Keratinocyte (primary cell): ENCODE data around the gene TRPV2. TPM values are rescaled to one million over a fixed set of nuclear protein-coding genes. Genes with fewer than 3 reads are reported as not detected.

ENCODE experiments used
- DNase-seq: peaks from one replicate; pipeline ENCODE4 v3.0.0-alpha.2; 2011; ENCODE audit warnings: low read depth, missing footprints, low spot score
- FAIRE-seq: peaks from 2 replicates; lab custom pipeline; 2011; peaks lifted over from hg19 to GRCh38; lab: Jason Lieb, UNC
- H2AFZ ChIP-seq: 2 replicates; pipeline ENCODE4 v1.6.0; 2012; ENCODE audit warnings: low read length, control low read depth, inconsistent platforms; ENCODE audit not compliant: control insufficient read depth
- H3K27ac ChIP-seq: 2 replicates; pipeline ENCODE4 v1.5.1; 2011; ENCODE audit warnings: low read length; ENCODE audit not compliant: control insufficient read depth, insufficient read depth
- H3K27me3 ChIP-seq: 3 replicates; pipeline ENCODE4 v1.6.0; 2011; ENCODE audit warnings: low read length; ENCODE audit not compliant: control insufficient read depth, insufficient read depth; ENCODE audit errors: extremely low read depth
- H3K36me3 ChIP-seq, 2 experiments: 2 replicates in 1 of 2; 3 replicates in 1 of 2; pipeline ENCODE4 v1.5.1; 2011; ENCODE audit warnings: low read length in 2 of 2, mild to moderate bottlenecking in 1 of 2; ENCODE audit not compliant: control insufficient read depth in 2 of 2, insufficient read depth in 2 of 2; ENCODE audit errors: extremely low read depth in 1 of 2
- H3K4me1 ChIP-seq: 3 replicates; pipeline ENCODE4 v1.5.1; 2011; ENCODE audit warnings: low read length; ENCODE audit not compliant: control insufficient read depth, insufficient read depth; ENCODE audit errors: extremely low read depth
- H3K4me2 ChIP-seq: 3 replicates; pipeline ENCODE4 v1.6.0; 2011; ENCODE audit warnings: low read depth, low read length; ENCODE audit not compliant: control insufficient read depth, insufficient read depth; ENCODE audit errors: extremely low read depth
- H3K4me3 ChIP-seq, 3 experiments: fragments of 200-600 bp in 1 of 3; sonication (generic) in 1 of 3; 2 replicates in 2 of 3; 3 replicates in 1 of 3; pipeline ENCODE4 v1.5.1; 2011 to 2016; ENCODE audit warnings: low read length in 3 of 3, mild to moderate bottlenecking in 3 of 3, control low read depth in 2 of 3, inconsistent platforms in 1 of 3, low read depth in 1 of 3, mixed read lengths in 1 of 3, mixed run types in 1 of 3, moderate library complexity in 1 of 3; ENCODE audit not compliant: control insufficient read depth in 2 of 3, insufficient read depth in 2 of 3; ENCODE audit errors: extremely low read depth in 1 of 3
- H3K79me2 ChIP-seq: 2 replicates; pipeline ENCODE4 v1.6.0; 2012; ENCODE audit warnings: low read length; ENCODE audit not compliant: control insufficient read depth, insufficient read depth
- H3K9ac ChIP-seq: 3 replicates; pipeline ENCODE4 v1.6.0; 2011; ENCODE audit warnings: low read length; ENCODE audit not compliant: control insufficient read depth, insufficient read depth; ENCODE audit errors: extremely low read depth
- H3K9me1 ChIP-seq: 3 replicates; pipeline ENCODE4 v1.6.0; 2011; ENCODE audit warnings: low read length; ENCODE audit not compliant: control insufficient read depth, insufficient read depth; ENCODE audit errors: extremely low read depth
- H3K9me3 ChIP-seq: 2 replicates; pipeline ENCODE4 v1.5.1; 2012; ENCODE audit warnings: low read depth, low read length; ENCODE audit not compliant: control insufficient read depth
- H4K20me1 ChIP-seq: 3 replicates; pipeline ENCODE4 v1.6.0; 2011; ENCODE audit warnings: low read length; ENCODE audit not compliant: control insufficient read depth, insufficient read depth; ENCODE audit errors: extremely low read depth
- CTCF ChIP-seq, 3 experiments: IDR thresholded peaks in 1 of 3; conservative IDR thresholded peaks in 1 of 3; optimal IDR thresholded peaks in 1 of 3; 2 replicates in 2 of 3; 3 replicates in 1 of 3; pipeline versions ENCODE3 to v1.5.1; 2011; ENCODE audit warnings: low read length in 3 of 3, mild to moderate bottlenecking in 3 of 3, moderate library complexity in 2 of 3, control low read depth in 1 of 3, inconsistent platforms in 1 of 3; ENCODE audit not compliant: insufficient read depth in 2 of 3; ENCODE audit errors: extremely low read depth in 1 of 3
- EZH2 ChIP-seq: IDR thresholded peaks from one replicate; pipeline ENCODE4 v1.6.1; 2012; ENCODE audit warnings: inconsistent platforms, mild to moderate bottlenecking, low read length, moderate library complexity
- dilution Hi-C: fragments of 300-500 bp; cut with MboI; formaldehyde crosslinking; loops from one replicate; pipeline ENCODE4 v1.7.0; 2020; ENCODE audit warnings: low sequenced_read_pairs; ENCODE audit not compliant: extremely low pct_ligation_motif_present
- polyA plus RNA-seq, 5 experiments: library from polyadenylated mRNA; depleted of rRNA in 3 of 5; stranded (reverse) in 3 of 5; stranded (forward) in 1 of 5; unstranded in 1 of 5; fragments of >200 nt; gene quantifications; 1 replicate in 1 of 5; 2 replicates in 3 of 5; 3 replicates in 1 of 5; pipeline versions ENCODE4 v1.2.1 to v1.2.3, GENCODE V29; 2011 to 2012; ENCODE audit warnings: missing spikeins in 2 of 5, low read depth in 1 of 5, low replicate concordance in 1 of 5

The TRPV2 gene
- polyA plus RNA-seq, 1 donor (not counting 4 experiments of a cell fraction or from before 2014, with no cell fraction given), result 0.09 TPM

- H3K4me1 ChIP-seq, result peaks cover 28% of the 10 kb centered on the region
- no peak for DNase-seq
- no peaks in the 10 kb centered on the region for H3K79me2 ChIP-seq
- FAIRE-seq, result no peak
- H3K9me1 ChIP-seq, result peaks cover 3% of the 10 kb centered on the region
- H3K9me3 ChIP-seq, result no peaks in the 10 kb centered on the region
- dilution Hi-C loops, result no loop called here
- H3K4me2 ChIP-seq, result no peak overlapping the region
- H3K27me3 ChIP-seq, result peaks cover 13% of the 10 kb centered on the region
- H4K20me1 ChIP-seq, result peaks cover 4% of the 10 kb centered on the region
- no peak for TF ChIP-seq EZH2
- TF ChIP-seq CTCF (optimal IDR thresholded peaks at IDR 0.05 in 1 of 3, IDR thresholded peaks at IDR 0.05 in 1 of 3, conservative IDR thresholded peaks at IDR 0.05 in 1 of 3; ENCODE audit: extremely low read depth in 1 of 3, insufficient read depth in 2 of 3, low read length in 3 of 3), result no peak
- no peak overlapping the region for H3K4me3 ChIP-seq
- H3K27ac ChIP-seq, result no peak overlapping the region
- H2AFZ ChIP-seq, result no peak overlapping the region
- no peaks in the 10 kb centered on the region for H3K36me3 ChIP-seq
- no peak overlapping the region for H3K9ac ChIP-seq
Observed at GRCh38 chr17:16423226-16423872, 8.0 kb downstream of the TRPV2 start.

DNA sequence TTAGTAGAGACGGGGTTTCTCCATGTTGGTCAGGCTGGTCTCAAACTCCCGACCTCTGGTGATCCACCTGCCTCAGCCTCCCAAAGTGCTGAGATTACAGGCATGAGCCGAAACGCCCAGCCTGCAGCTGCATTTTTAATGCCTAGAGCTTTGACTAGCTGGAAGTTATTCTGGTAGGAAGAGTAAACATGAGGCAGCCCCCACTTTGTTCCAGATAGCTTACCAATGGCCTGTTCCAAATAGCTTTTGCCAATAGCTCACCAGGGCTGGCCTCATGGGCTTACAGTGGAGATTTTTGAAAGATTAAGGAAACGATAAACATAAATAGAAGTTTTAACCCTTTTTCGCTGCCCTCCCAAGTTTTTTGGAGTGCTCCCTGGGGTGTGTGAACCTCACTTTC, 9.8 kb downstream of the TRPV2 start:
- Histone ChIP-seq H3K4me1 (peaks cover 14% of the 10 kb centered on the region), H3K9me3 (no peaks in the 10 kb centered on the region), H3K79me2 (no peaks in the 10 kb centered on the region), H4K20me1 (peaks cover 4% of the 10 kb centered on the region), H3K36me3 (no peaks in the 10 kb centered on the region), H3K9me1 (no peaks in the 10 kb centered on the region), H3K4me2 (no peak overlapping the region), H3K9ac (no peak overlapping the region), H3K27me3 (peaks cover 13% of the 10 kb centered on the region), H3K27ac (no peak overlapping the region), H3K4me3 (no peak overlapping the region), H2AFZ (no peak overlapping the region)
- dilution Hi-C loops, result no loop called here
- no peak for FAIRE-seq
- TF ChIP-seq CTCF (optimal IDR thresholded peaks at IDR 0.05 in 1 of 3, IDR thresholded peaks at IDR 0.05 in 1 of 3, conservative IDR thresholded peaks at IDR 0.05 in 1 of 3; ENCODE audit: extremely low read depth in 1 of 3, insufficient read depth in 2 of 3, low read length in 3 of 3) (no peak), EZH2 (no peak)
- DNase-seq, result no peak
